Liver (tissue), 3 donors: Measurements from ENCODE around the gene RAB6D.
"Not testable (repeated sequence)": the region's sequence is repeated elsewhere in the genome, so short reads cannot be mapped to it uniquely, and the experiment has no call there.

Experiments
- ATF3 ChIP-seq: IDR thresholded peaks from 2 replicates; pipeline ENCODE4 v1.6.1; 2016; ENCODE audit warnings: antibody characterized with exemption
- EGR1 ChIP-seq, 2 donors: IDR thresholded peaks; 2 replicates each; pipeline ENCODE4 v1.6.1; 2016 to 2018; ENCODE audit warnings: antibody characterized with exemption in 2 of 2, low read depth in 2 of 2
- GABPA ChIP-seq, 2 donors: IDR thresholded peaks in 1 of 2; conservative IDR thresholded peaks in 1 of 2; 2 replicates each; pipeline ENCODE4 v1.6.1; 2016; ENCODE audit warnings: antibody characterized with exemption in 2 of 2, mild to moderate bottlenecking in 1 of 2, moderate library complexity in 1 of 2
- JUND ChIP-seq, 2 donors: IDR thresholded peaks; 2 replicates each; pipeline ENCODE4 v1.6.1; 2016; ENCODE audit warnings: antibody characterized with exemption in 2 of 2
- NR2F2 ChIP-seq: IDR thresholded peaks from 2 replicates; pipeline ENCODE4 v1.6.1; 2016; ENCODE audit warnings: antibody characterized with exemption
- RAD21 ChIP-seq, 2 donors: IDR thresholded peaks; 2 replicates each; pipeline ENCODE4 v1.6.1; 2016; ENCODE audit warnings: antibody characterized with exemption in 2 of 2, mild to moderate bottlenecking in 2 of 2
- REST ChIP-seq: IDR thresholded peaks from 2 replicates; pipeline ENCODE4 v1.6.1; 2016; ENCODE audit warnings: antibody characterized with exemption, mild to moderate bottlenecking
- TAF1 ChIP-seq: conservative IDR thresholded peaks from 2 replicates; pipeline ENCODE4 v1.6.1; 2016; ENCODE audit warnings: antibody characterized with exemption, mild to moderate bottlenecking
- YY1 ChIP-seq: IDR thresholded peaks from 2 replicates; pipeline ENCODE4 v1.6.1; 2016; ENCODE audit warnings: antibody characterized with exemption, mild to moderate bottlenecking
- TF ChIP-seq, protein P1 (sequence below): IDR thresholded peaks from 2 replicates; pipeline ENCODE4 v1.6.1; 2016; ENCODE audit warnings: antibody characterized with exemption
- TF ChIP-seq, protein P2 (sequence below): fragments of 150-350 bp; IDR thresholded peaks from 2 replicates; pipeline ENCODE4 v1.5.1; 2017; ENCODE audit warnings: improper control_type of control experiment, low read depth, low read length; ENCODE audit not compliant: missing input control
- donor health status: healthy.
- donor health status: healthy.

DNA sequence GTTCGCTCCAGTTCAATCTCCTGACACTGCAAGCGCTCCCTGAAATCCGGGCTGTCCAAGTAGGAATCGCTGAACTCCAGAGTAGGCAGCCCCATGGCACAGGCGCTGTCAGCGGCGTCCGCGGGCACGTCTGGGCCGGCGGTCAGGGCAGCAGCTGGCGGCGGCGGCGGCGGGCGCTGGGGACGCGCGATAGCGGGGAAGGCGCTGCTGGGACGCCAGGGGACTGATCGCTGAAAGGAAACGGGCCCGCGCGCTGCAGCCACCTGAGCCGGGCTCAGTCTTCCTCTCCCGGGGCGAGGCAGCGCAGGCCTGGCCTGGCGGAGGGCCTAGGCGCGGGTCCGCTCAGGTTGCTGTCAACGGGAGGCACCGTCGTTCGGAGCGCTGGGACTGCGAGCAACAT, 33.0 kb downstream of the RAB6D start:
- TF ChIP-seq, protein P1, sequence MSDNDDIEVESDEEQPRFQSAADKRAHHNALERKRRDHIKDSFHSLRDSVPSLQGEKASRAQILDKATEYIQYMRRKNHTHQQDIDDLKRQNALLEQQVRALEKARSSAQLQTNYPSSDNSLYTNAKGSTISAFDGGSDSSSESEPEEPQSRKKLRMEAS, result not testable (repeated sequence)
- TF ChIP-seq, protein P2, sequence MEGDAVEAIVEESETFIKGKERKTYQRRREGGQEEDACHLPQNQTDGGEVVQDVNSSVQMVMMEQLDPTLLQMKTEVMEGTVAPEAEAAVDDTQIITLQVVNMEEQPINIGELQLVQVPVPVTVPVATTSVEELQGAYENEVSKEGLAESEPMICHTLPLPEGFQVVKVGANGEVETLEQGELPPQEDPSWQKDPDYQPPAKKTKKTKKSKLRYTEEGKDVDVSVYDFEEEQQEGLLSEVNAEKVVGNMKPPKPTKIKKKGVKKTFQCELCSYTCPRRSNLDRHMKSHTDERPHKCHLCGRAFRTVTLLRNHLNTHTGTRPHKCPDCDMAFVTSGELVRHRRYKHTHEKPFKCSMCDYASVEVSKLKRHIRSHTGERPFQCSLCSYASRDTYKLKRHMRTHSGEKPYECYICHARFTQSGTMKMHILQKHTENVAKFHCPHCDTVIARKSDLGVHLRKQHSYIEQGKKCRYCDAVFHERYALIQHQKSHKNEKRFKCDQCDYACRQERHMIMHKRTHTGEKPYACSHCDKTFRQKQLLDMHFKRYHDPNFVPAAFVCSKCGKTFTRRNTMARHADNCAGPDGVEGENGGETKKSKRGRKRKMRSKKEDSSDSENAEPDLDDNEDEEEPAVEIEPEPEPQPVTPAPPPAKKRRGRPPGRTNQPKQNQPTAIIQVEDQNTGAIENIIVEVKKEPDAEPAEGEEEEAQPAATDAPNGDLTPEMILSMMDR, result not testable (repeated sequence)
- TF ChIP-seq TAF1; RAD21 (IDR thresholded peaks at IDR 0.05); REST; EGR1 (IDR thresholded peaks at IDR 0.05; ENCODE audit: low read depth in 2 of 2); ATF3; NR2F2; GABPA (IDR thresholded peaks at IDR 0.05 in 1 of 2, conservative IDR thresholded peaks at IDR 0.05 in 1 of 2); JUND (IDR thresholded peaks at IDR 0.05); YY1: not testable (repeated sequence)
